Coronary artery (tissue), 2 donors: Measurements from ENCODE around the gene CCDC157.
A peak's percentile ranks its signal among the peaks of the same experiment; 100 is the strongest.

ENCODE experiments used
- DNase-seq: peaks from one replicate; pipeline ENCODE4 v3.0.0-alpha.2; 2017; ENCODE audit warnings: low spot score
- H3K27ac ChIP-seq, 2 donors: fragments of 200-600 bp; sonication (generic); one replicate each; pipeline ENCODE4 v1.5.1; 2016 to 2019
- H3K4me3 ChIP-seq: fragments of 200-600 bp; sonication (generic); 2 replicates; pipeline ENCODE4 v1.5.1; 2016; ENCODE audit warnings: mild to moderate bottlenecking, moderate library complexity
- TF ChIP-seq, protein P1 (sequence below): fragments of 200-600 bp; sonication (generic); IDR thresholded peaks from one replicate; pipeline ENCODE4 v1.5.1; 2019; ENCODE audit warnings: antibody characterized with exemption

CCDC157 gene

DNA sequence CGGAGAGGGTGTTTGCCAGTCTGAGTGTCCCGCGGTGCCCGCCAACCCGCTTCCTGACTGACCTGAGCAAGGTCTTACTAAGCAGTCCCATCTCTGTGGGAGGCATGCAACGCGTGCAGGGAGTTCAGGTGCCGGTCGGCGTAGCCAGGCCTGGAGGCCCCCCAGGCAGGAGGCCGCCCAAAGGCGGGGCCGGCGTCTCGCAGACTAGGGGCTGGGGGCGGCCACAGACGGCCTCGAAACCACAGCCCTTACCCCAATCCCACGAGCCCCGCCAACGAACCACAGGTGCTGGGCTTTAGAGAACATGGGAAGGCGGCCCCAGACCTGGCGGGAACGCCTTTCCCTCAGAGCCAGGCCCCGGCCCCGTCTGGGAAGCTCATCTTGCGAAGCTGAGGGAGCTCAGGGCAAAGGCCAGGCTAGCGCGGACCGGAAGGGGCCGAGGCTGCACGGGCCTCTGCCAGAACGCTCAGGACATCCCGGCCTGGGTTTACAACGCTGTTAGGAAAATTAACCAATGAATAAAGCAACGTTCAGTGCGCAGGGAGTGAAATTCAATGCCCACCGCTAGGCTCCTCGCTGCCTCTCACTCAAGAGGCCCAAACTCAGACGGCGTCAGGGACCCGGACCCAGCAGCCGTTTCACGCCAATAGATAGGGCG is 66.6 kb downstream of the CCDC157 start:
- Histone ChIP-seq H3K27ac (peak overlapping the region; percentile 96 to 98), H3K4me3 (peak overlapping the region; percentile 88)
- TF ChIP-seq, protein P1, sequence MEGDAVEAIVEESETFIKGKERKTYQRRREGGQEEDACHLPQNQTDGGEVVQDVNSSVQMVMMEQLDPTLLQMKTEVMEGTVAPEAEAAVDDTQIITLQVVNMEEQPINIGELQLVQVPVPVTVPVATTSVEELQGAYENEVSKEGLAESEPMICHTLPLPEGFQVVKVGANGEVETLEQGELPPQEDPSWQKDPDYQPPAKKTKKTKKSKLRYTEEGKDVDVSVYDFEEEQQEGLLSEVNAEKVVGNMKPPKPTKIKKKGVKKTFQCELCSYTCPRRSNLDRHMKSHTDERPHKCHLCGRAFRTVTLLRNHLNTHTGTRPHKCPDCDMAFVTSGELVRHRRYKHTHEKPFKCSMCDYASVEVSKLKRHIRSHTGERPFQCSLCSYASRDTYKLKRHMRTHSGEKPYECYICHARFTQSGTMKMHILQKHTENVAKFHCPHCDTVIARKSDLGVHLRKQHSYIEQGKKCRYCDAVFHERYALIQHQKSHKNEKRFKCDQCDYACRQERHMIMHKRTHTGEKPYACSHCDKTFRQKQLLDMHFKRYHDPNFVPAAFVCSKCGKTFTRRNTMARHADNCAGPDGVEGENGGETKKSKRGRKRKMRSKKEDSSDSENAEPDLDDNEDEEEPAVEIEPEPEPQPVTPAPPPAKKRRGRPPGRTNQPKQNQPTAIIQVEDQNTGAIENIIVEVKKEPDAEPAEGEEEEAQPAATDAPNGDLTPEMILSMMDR: no peak
- DNase-seq: no peak

DNA sequence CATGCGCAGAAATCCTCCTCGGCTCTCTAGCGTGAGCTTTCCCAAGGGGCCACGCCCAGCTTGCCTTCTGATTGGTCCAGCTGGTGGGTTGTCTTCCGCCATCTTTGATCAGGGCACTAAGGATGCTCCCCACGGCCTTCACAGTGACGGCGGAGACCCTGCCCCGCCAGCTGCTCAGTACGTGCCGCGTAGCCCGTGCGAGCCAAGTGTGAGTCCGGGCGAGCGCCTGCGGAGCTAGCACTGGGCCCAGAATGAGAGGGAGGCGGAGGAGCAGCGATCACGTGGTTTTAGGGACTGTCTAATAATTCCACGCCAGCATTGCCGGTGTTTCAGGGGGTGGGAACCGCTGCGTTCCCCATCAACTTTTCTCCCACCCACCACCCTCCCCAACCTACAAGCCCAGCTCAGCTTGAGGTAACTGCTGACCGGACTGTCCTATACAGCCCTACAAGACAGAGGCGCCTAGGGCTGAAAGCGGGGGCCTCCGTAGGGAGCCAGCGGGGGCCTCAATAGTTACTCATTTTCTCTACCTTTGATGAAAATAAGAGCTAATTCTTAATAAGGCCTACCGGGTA is 67.2 kb downstream of the CCDC157 start:
- TF ChIP-seq, protein P1: no peak
- DNase-seq: peak; percentile 100
- peak overlapping the region; percentile 88 for H3K4me3 ChIP-seq
- H3K27ac ChIP-seq: peak overlapping the region; percentile 96 to 98

DNA sequence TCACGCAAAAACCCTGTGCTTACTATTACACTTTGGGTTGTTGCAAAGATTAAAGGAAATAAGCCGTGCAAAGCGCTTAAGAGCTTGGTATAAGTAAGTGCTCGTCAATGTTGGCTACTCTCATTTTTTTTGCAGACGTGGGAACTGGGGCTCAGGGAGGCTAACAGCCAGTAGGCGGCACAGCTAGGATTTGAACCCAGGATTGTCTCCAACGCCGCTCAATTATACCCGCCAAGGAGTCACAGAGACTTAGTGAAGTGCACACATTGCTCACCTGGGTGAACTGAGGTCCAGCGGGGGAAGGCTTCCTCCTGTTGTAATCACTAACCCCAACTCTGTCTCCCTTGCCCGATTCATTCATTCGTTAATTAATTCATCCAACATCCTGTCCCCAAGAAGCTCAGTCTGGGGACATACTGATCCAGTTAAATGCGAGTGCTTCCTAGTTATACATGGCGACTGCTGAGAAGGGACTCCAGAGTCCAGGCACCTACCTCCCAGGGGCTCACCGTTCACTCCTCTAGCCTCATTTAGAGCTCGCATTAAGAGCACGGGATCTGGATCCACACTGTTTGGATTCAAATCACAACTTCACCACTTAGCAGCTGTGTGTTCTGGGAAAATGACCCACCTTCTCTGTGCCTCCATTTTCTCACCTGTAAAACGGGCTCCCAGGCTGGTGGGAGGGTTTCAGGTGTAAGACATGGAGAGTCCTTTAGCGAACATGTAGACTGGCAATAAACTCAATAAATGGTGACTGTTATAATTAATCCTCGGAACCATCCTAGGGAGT is 67.9 kb downstream of the CCDC157 start:
- DNase-seq: no peak
- Histone ChIP-seq H3K27ac (peak overlapping the region; percentile 96 to 98), H3K4me3 (peak overlapping the region; percentile 88)
- TF ChIP-seq, protein P1: no peak

DNA sequence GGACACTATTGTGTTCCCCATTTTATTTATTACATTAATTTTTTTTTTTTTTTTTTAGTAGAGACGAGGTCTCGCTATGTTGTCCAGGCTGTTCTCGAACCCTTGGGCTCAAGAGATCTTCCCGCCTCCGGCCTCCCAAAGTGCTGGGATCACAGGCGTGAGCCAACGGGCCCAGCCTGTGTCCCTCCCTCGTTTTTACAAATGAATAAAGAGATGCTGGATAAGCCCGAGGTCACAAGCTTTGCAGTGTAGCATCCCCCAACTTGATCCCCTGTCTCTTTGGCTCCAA is 68.5 kb downstream of the CCDC157 start:
- Histone ChIP-seq H3K27ac (peak overlapping the region; percentile 55 to 82), H3K4me3 (peak overlapping the region; percentile 88)
- no peak for DNase-seq
- TF ChIP-seq, protein P1: no peak

DNA sequence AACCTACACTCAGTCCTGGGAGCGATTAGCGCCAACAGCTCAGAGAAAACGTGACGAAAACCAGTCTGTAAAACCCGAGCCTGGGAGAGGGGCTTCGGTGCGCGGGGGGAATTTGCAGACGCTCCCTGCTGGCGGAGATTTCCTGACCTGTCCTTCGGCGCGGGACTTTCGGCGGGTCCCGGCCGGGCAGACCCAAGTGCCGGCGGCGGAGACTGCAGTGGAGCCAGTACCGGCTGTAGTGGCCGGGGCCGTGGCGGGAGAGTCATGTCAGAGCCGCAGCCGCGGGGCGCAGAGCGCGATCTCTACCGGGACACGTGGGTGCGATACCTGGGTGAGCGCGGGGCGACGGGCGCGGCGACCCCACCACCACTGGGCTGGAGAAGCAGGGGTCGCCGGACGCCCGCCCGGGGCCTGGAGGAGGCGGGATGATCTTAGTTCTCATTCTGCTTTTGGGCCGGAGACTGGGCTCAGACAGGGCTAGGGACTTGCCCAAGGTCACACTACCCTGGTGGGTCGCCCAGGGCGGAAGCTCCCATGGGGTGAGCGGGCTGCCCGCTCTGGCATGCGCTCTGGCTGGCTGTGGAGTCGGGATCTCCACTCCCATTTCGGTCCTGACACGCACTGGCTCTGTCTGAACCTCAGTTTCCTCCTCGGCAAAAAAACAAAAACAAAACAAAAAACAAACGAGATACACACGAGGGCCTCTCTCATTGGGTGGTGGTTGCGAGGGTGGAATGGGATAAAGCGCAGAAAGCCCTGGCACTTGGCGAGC is 69.0 kb downstream of the CCDC157 start, which contains the start of gene MTFP1:
Gene MTFP1 (plus strand): TSS at position 153 of the 772 bp plus-strand sequence. CDS start 112 bp downstream, at position 265.
- DNase-seq: peak; percentile 79
- Histone ChIP-seq H3K27ac (peak within 1 kb of the TSS; percentile 96 to 98), H3K4me3 (peak within 1 kb of the TSS; percentile 88)
- TF ChIP-seq, protein P1: no peak
